ENCODE measurements around the gene STC2. TPM values are rescaled to one million over a fixed set of nuclear protein-coding genes. Genes with fewer than 3 reads are reported as not detected.

The STC2 gene
- total and polyA plus RNA-seq, 5 donors from 2014 or later = not detected

- peaks cover 52% of the 10 kb centered on the region for H3K27me3 Mint-ChIP-seq
- Histone ChIP-seq H3K9me3 (ENCODE audit: control insufficient read depth in 2 of 2, low read length in 2 of 2) (no peaks in the 10 kb centered on the region), H3K4me3 (ENCODE audit: low read depth, low read length) (no peak overlapping the region), H3K36me3 (ENCODE audit: control insufficient read depth, insufficient read depth, low read length) (no peaks in the 10 kb centered on the region), H3K27ac (ENCODE audit: insufficient read depth, low read length, poor library complexity, severe bottlenecking) (no peak overlapping the region), H3K27me3 (ENCODE audit: control insufficient read depth, insufficient read depth, low read length) (peaks cover 13% of the 10 kb centered on the region), H3K4me1 (ENCODE audit: control insufficient read depth, insufficient read depth, low read length, poor library complexity, severe bottlenecking) (no peaks in the 10 kb centered on the region)
- DNase-seq (no peak), ATAC-seq (ENCODE audit: low read depth in 2 of 2) (no peak)
- no peaks in the 10 kb centered on the region for H3K36me3 Mint-ChIP-seq
- H3K9me3 Mint-ChIP-seq = no peaks in the 10 kb centered on the region
- H3K4me3 Mint-ChIP-seq = no peak overlapping the region
- no peak overlapping the region for H3K27ac Mint-ChIP-seq
- H3K4me1 Mint-ChIP-seq = peaks cover 0 to 3% (median under 1%) of the 10 kb centered on the region in 4 donors
Measured at GRCh38 chr5:173320259-173320658, 8.0 kb downstream of the STC2 start.

- Mint-ChIP-seq H3K4me1 (peaks cover 0 to 3% (median 0%) of the 10 kb centered on the region in 4 donors), H3K9me3 (no peaks in the 10 kb centered on the region), H3K4me3 (no peak overlapping the region), H3K27me3 (peaks cover 52% of the 10 kb centered on the region), H3K27ac (no peak overlapping the region), H3K36me3 (no peaks in the 10 kb centered on the region)
- Histone ChIP-seq H3K27me3 (ENCODE audit: control insufficient read depth, insufficient read depth, low read length) (peaks cover 11% of the 10 kb centered on the region), H3K36me3 (ENCODE audit: control insufficient read depth, insufficient read depth, low read length) (no peaks in the 10 kb centered on the region), H3K4me1 (ENCODE audit: control insufficient read depth, insufficient read depth, low read length, poor library complexity, severe bottlenecking) (no peaks in the 10 kb centered on the region), H3K27ac (ENCODE audit: insufficient read depth, low read length, poor library complexity, severe bottlenecking) (no peak overlapping the region), H3K9me3 (ENCODE audit: control insufficient read depth in 2 of 2, low read length in 2 of 2) (no peaks in the 10 kb centered on the region), H3K4me3 (ENCODE audit: low read depth, low read length) (no peak overlapping the region)
- ATAC-seq (ENCODE audit: low read depth in 2 of 2) (no peak), DNase-seq (no peak)
Measured at GRCh38 chr5:173319646-173320045, 8.6 kb downstream of the STC2 start.

GRCh38 chr5:173318881-173319620 is 9.2 kb downstream of the STC2 start:
- H3K4me3 Mint-ChIP-seq = no peak overlapping the region
- Histone ChIP-seq H3K27ac (ENCODE audit: insufficient read depth, low read length, poor library complexity, severe bottlenecking) (no peak overlapping the region), H3K4me3 (ENCODE audit: low read depth, low read length) (no peak overlapping the region), H3K36me3 (ENCODE audit: control insufficient read depth, insufficient read depth, low read length) (no peaks in the 10 kb centered on the region), H3K9me3 (ENCODE audit: control insufficient read depth in 2 of 2, low read length in 2 of 2) (no peaks in the 10 kb centered on the region), H3K4me1 (ENCODE audit: control insufficient read depth, insufficient read depth, low read length, poor library complexity, severe bottlenecking) (no peaks in the 10 kb centered on the region), H3K27me3 (ENCODE audit: control insufficient read depth, insufficient read depth, low read length) (peaks cover 10% of the 10 kb centered on the region)
- peaks cover 0 to 2% (median 0%) of the 10 kb centered on the region in 4 donors for H3K4me1 Mint-ChIP-seq
- ATAC-seq (ENCODE audit: low read depth in 2 of 2) = no peak
- H3K36me3 Mint-ChIP-seq = no peaks in the 10 kb centered on the region
- DNase-seq = no peak
- no peak overlapping the region for H3K27ac Mint-ChIP-seq
- peaks cover 50% of the 10 kb centered on the region for H3K27me3 Mint-ChIP-seq
- peaks cover 0 to 1% (median 0%) of the 10 kb centered on the region in 7 donors for H3K9me3 Mint-ChIP-seq

GRCh38 chr5:173318330-173318729 is 9.9 kb downstream of the STC2 start:
- H3K27me3 Mint-ChIP-seq = peaks cover 48% of the 10 kb centered on the region
- no peak overlapping the region for H3K27ac Mint-ChIP-seq

GRCh38 chr5:173317852-173318251 is 10.4 kb downstream of the STC2 start:
- Mint-ChIP-seq H3K9me3 (peaks cover 0 to 3% (median 0%) of the 10 kb centered on the region in 7 donors), H3K27me3 (peaks cover 46% of the 10 kb centered on the region)

More at GRCh38 chr5:173318330-173318729, 9.9 kb downstream of the STC2 start:
- H3K4me1 ChIP-seq (ENCODE audit: control insufficient read depth, insufficient read depth, low read length, poor library complexity, severe bottlenecking) = no peaks in the 10 kb centered on the region
- DNase-seq = no peak
- Mint-ChIP-seq H3K4me1 (no peaks in the 10 kb centered on the region), H3K9me3 (peaks cover 0 to 3% (median 0%) of the 10 kb centered on the region in 7 donors), H3K4me3 (no peak overlapping the region), H3K36me3 (no peaks in the 10 kb centered on the region)
- H3K36me3 ChIP-seq (ENCODE audit: control insufficient read depth, insufficient read depth, low read length) = no peaks in the 10 kb centered on the region
- ATAC-seq (ENCODE audit: low read depth in 2 of 2) = no peak
- H3K9me3 ChIP-seq (ENCODE audit: control insufficient read depth in 2 of 2, low read length in 2 of 2) = no peaks in the 10 kb centered on the region
- H3K27me3 ChIP-seq (ENCODE audit: control insufficient read depth, insufficient read depth, low read length) = peaks cover 8% of the 10 kb centered on the region
- H3K4me3 ChIP-seq (ENCODE audit: low read depth, low read length) = no peak overlapping the region
- no peak overlapping the region for H3K27ac ChIP-seq (ENCODE audit: insufficient read depth, low read length, poor library complexity, severe bottlenecking)

GRCh38 chr5:173317091-173317730 is 11.0 kb downstream of the STC2 start:
- no peaks in the 10 kb centered on the region for H3K4me1 Mint-ChIP-seq
- peaks cover 8% of the 10 kb centered on the region for H3K27me3 ChIP-seq (ENCODE audit: control insufficient read depth, insufficient read depth, low read length)
- ATAC-seq (ENCODE audit: low read depth in 2 of 2) (no peak), DNase-seq (no peak)
- no peaks in the 10 kb centered on the region for H3K9me3 ChIP-seq (ENCODE audit: control insufficient read depth in 2 of 2, low read length in 2 of 2)
- H3K4me1 ChIP-seq (ENCODE audit: control insufficient read depth, insufficient read depth, low read length, poor library complexity, severe bottlenecking) = no peaks in the 10 kb centered on the region
- H3K27ac ChIP-seq (ENCODE audit: insufficient read depth, low read length, poor library complexity, severe bottlenecking) = no peak overlapping the region
- H3K4me3 ChIP-seq (ENCODE audit: low read depth, low read length) = no peak overlapping the region
- peaks cover 0 to 3% (median 0%) of the 10 kb centered on the region in 7 donors for H3K9me3 Mint-ChIP-seq
- H3K36me3 ChIP-seq (ENCODE audit: control insufficient read depth, insufficient read depth, low read length) = no peaks in the 10 kb centered on the region
- no peaks in the 10 kb centered on the region for H3K36me3 Mint-ChIP-seq
- no peak overlapping the region for H3K27ac Mint-ChIP-seq
- peaks cover 47% of the 10 kb centered on the region for H3K27me3 Mint-ChIP-seq
- no peak overlapping the region for H3K4me3 Mint-ChIP-seq

More at GRCh38 chr5:173317852-173318251, 10.4 kb downstream of the STC2 start:
- H3K27me3 ChIP-seq (ENCODE audit: control insufficient read depth, insufficient read depth, low read length) = peaks cover 8% of the 10 kb centered on the region
- no peaks in the 10 kb centered on the region for H3K4me1 ChIP-seq (ENCODE audit: control insufficient read depth, insufficient read depth, low read length, poor library complexity, severe bottlenecking)
- H3K4me1 Mint-ChIP-seq = no peaks in the 10 kb centered on the region
- no peak for ATAC-seq (ENCODE audit: low read depth in 2 of 2)
- DNase-seq = no peak
- no peak overlapping the region for H3K4me3 Mint-ChIP-seq
- no peak overlapping the region for H3K27ac ChIP-seq (ENCODE audit: insufficient read depth, low read length, poor library complexity, severe bottlenecking)
- H3K36me3 Mint-ChIP-seq = no peaks in the 10 kb centered on the region
- H3K27ac Mint-ChIP-seq = no peak overlapping the region
- H3K4me3 ChIP-seq (ENCODE audit: low read depth, low read length) = no peak overlapping the region
- H3K36me3 ChIP-seq (ENCODE audit: control insufficient read depth, insufficient read depth, low read length) = no peaks in the 10 kb centered on the region
- H3K9me3 ChIP-seq (ENCODE audit: control insufficient read depth in 2 of 2, low read length in 2 of 2) = no peaks in the 10 kb centered on the region

- Mint-ChIP-seq H3K27ac (no peak overlapping the region), H3K4me3 (no peak overlapping the region), H3K9me3 (peaks cover 0 to 3% (median 0%) of the 10 kb centered on the region in 7 donors), H3K27me3 (peaks cover 47% of the 10 kb centered on the region), H3K36me3 (no peaks in the 10 kb centered on the region), H3K4me1 (no peaks in the 10 kb centered on the region)
- H3K4me1 ChIP-seq (ENCODE audit: control insufficient read depth, insufficient read depth, low read length, poor library complexity, severe bottlenecking) = no peaks in the 10 kb centered on the region
- ATAC-seq (ENCODE audit: low read depth in 2 of 2) (no peak), DNase-seq (no peak)
- H3K4me3 ChIP-seq (ENCODE audit: low read depth, low read length) = no peak overlapping the region
- no peaks in the 10 kb centered on the region for H3K36me3 ChIP-seq (ENCODE audit: control insufficient read depth, insufficient read depth, low read length)
- no peak overlapping the region for H3K27ac ChIP-seq (ENCODE audit: insufficient read depth, low read length, poor library complexity, severe bottlenecking)
- peaks cover 8% of the 10 kb centered on the region for H3K27me3 ChIP-seq (ENCODE audit: control insufficient read depth, insufficient read depth, low read length)
- H3K9me3 ChIP-seq (ENCODE audit: control insufficient read depth in 2 of 2, low read length in 2 of 2) = no peaks in the 10 kb centered on the region
Measured at GRCh38 chr5:173316339-173317020, 11.7 kb downstream of the STC2 start.
